ENCODE measurements around the gene SPTLC2. TPM values are rescaled to one million over a fixed set of nuclear protein-coding genes. Genes with fewer than 3 reads are reported as not detected.
A peak's percentile ranks its signal among the peaks of the same experiment; 100 is the strongest.

Gene SPTLC2
- total RNA-seq, 2 donors from 2014 or later = 4.9 to 11.7 TPM

- 1% methylated on average over 29 of the region's 32 CpGs; no CpG with 5 or more reads in 1 of the 2 donors for WGBS, 2 donors
- TF ChIP-seq POLR2A (IDR thresholded peaks at IDR 0.05) (no peak), CTCF (IDR thresholded peaks at IDR 0.05) (no peak)
- peak overlapping the region; percentile 24 to 71 for H3K4me3 ChIP-seq
- H3K9me3 ChIP-seq = no peaks in the 10 kb centered on the region
- DNase-seq (no peak), ATAC-seq (no peak)
- peaks cover 14% of the 10 kb centered on the region for H3K4me1 ChIP-seq
- H3K27me3 ChIP-seq = no peaks in the 10 kb centered on the region
- peak overlapping the region; percentile 62 to 87 (median 80) for H3K27ac ChIP-seq
- no peaks in the 10 kb centered on the region for H3K36me3 ChIP-seq (replicated peaks in 1 of 2; ENCODE audit: insufficient read depth in 1 of 2, low read depth in 2 of 2)
- intact Hi-C loops (cut with DNase I) = no loop called here
These were observed 344 bp downstream of the SPTLC2 start for GRCh38 chr14:77616133-77616453.

- no peak for TF ChIP-seq CTCF (IDR thresholded peaks at IDR 0.05)
- no peak for TF ChIP-seq POLR2A (IDR thresholded peaks at IDR 0.05)
- no peaks in the 10 kb centered on the region for H3K9me3 ChIP-seq
- intact Hi-C loops (cut with DNase I) = no loop called here
- no peaks in the 10 kb centered on the region for H3K36me3 ChIP-seq (replicated peaks in 1 of 2; ENCODE audit: insufficient read depth in 1 of 2, low read depth in 2 of 2)
- H3K27me3 ChIP-seq = no peaks in the 10 kb centered on the region
- ATAC-seq (no peak), DNase-seq (peak; percentile 7 to 13 (median 10))
- peak overlapping the region; percentile 62 to 87 (median 80) for H3K27ac ChIP-seq
- 4 to 11% methylated on average over 10 to 16 of the region's 16 CpGs for WGBS, 2 donors
- peaks cover 14% of the 10 kb centered on the region for H3K4me1 ChIP-seq
- H3K4me3 ChIP-seq = peak overlapping the region; percentile 24 to 71
These were observed 890 bp downstream of the SPTLC2 start for GRCh38 chr14:77615361-77616132.

GRCh38 chr14:77613201-77613600 lies 3.2 kb downstream of the SPTLC2 start:
- TF ChIP-seq CTCF (IDR thresholded peaks at IDR 0.05) = no peak
- no peak for TF ChIP-seq POLR2A (IDR thresholded peaks at IDR 0.05)
- intact Hi-C loops (cut with DNase I) = no loop called here
- 30 to 41% methylated on average over 1 of the region's 1 CpG for WGBS, 2 donors
- no peaks in the 10 kb centered on the region for H3K27me3 ChIP-seq
- H3K9me3 ChIP-seq = no peaks in the 10 kb centered on the region
- DNase-seq = no peak
- ATAC-seq = no peak
- no peak overlapping the region for H3K27ac ChIP-seq
- no peak overlapping the region for H3K4me3 ChIP-seq
- no peaks in the 10 kb centered on the region for H3K36me3 ChIP-seq (replicated peaks in 1 of 2; ENCODE audit: insufficient read depth in 1 of 2, low read depth in 2 of 2)
- H3K4me1 ChIP-seq = peaks cover 14% of the 10 kb centered on the region

- DNase-seq (no peak), ATAC-seq (no peak)
- WGBS, 2 donors = 92 to 93% methylated on average over 2 of the region's 2 CpGs
- H3K4me1 ChIP-seq = peaks cover 11% of the 10 kb centered on the region
- H3K27me3 ChIP-seq = no peaks in the 10 kb centered on the region
- H3K9me3 ChIP-seq = no peaks in the 10 kb centered on the region
- H3K27ac ChIP-seq = no peak overlapping the region
- TF ChIP-seq CTCF (IDR thresholded peaks at IDR 0.05) (no peak), POLR2A (IDR thresholded peaks at IDR 0.05) (no peak)
- intact Hi-C loops (cut with DNase I) = no loop called here
- no peak overlapping the region for H3K4me3 ChIP-seq
- H3K36me3 ChIP-seq (replicated peaks in 1 of 2; ENCODE audit: insufficient read depth in 1 of 2, low read depth in 2 of 2) = no peaks in the 10 kb centered on the region
These were observed 4.3 kb downstream of the SPTLC2 start for GRCh38 chr14:77612011-77612620.

All from body of pancreas (tissue), 4 donors.